HG03066 (cell line): ENCODE data around the gene TSPAN12.
"Not testable (repeated sequence)": the region's sequence is repeated elsewhere in the genome, so short reads cannot be mapped to it uniquely, and the experiment has no call there.

ENCODE experiments used
- ATAC-seq: cut with Tn5 transposase; IDR thresholded peaks from one replicate; pipeline ENCODE4 v1.9.1; 2021; ENCODE audit warnings: low read depth; ENCODE audit not compliant: unreplicated experiment

The TSPAN12 gene

GRCh38 chr7:120807390-120807789, 50.6 kb downstream of the TSPAN12 start:
- no peak for ATAC-seq

GRCh38 chr7:120806669-120807068, 51.3 kb downstream of the TSPAN12 start:
- peak; percentile 55 for ATAC-seq

GRCh38 chr7:120805636-120806388, 52.1 kb downstream of the TSPAN12 start:
- ATAC-seq: no peak

- no peak for ATAC-seq
These were observed 55.2 kb downstream of the TSPAN12 start for GRCh38 chr7:120802751-120803150.

GRCh38 chr7:120799813-120800475, 58.0 kb downstream of the TSPAN12 start:
- no peak for ATAC-seq

- ATAC-seq: no peak
These were observed 58.8 kb downstream of the TSPAN12 start for GRCh38 chr7:120799147-120799546.

GRCh38 chr7:120797026-120797645, 60.8 kb downstream of the TSPAN12 start:
- no peak for ATAC-seq

- ATAC-seq: no peak
These were observed 63.7 kb downstream of the TSPAN12 start for GRCh38 chr7:120794106-120794729.

- no peak for ATAC-seq
These were observed 64.6 kb downstream of the TSPAN12 start for GRCh38 chr7:120793213-120793936.

- ATAC-seq: no peak
These were observed 65.1 kb downstream of the TSPAN12 start for GRCh38 chr7:120792861-120793130.

GRCh38 chr7:120792091-120792860, 65.7 kb downstream of the TSPAN12 start:
- ATAC-seq: peak; percentile 94

GRCh38 chr7:120785095-120785494, 72.8 kb downstream of the TSPAN12 start:
- no peak for ATAC-seq

GRCh38 chr7:120783721-120784120, 74.2 kb downstream of the TSPAN12 start:
- no peak for ATAC-seq

- ATAC-seq: no peak
These were observed 74.7 kb downstream of the TSPAN12 start for GRCh38 chr7:120783273-120783672.

- ATAC-seq: not testable (repeated sequence)
These were observed 76.0 kb downstream of the TSPAN12 start for GRCh38 chr7:120781924-120782323.

GRCh38 chr7:120780938-120781337, 77.0 kb downstream of the TSPAN12 start:
- no peak for ATAC-seq

- ATAC-seq: not testable (repeated sequence)
These were observed 77.5 kb downstream of the TSPAN12 start for GRCh38 chr7:120780451-120780850.

- ATAC-seq: not testable (repeated sequence)
These were observed 78.9 kb downstream of the TSPAN12 start for GRCh38 chr7:120779078-120779477.

GRCh38 chr7:120775755-120776154, 82.2 kb downstream of the TSPAN12 start:
- ATAC-seq: no peak

- no peak for ATAC-seq
These were observed 83.5 kb downstream of the TSPAN12 start for GRCh38 chr7:120774481-120774880.
